ENCODE data around the gene ITSN1.

ITSN1 gene

DNA sequence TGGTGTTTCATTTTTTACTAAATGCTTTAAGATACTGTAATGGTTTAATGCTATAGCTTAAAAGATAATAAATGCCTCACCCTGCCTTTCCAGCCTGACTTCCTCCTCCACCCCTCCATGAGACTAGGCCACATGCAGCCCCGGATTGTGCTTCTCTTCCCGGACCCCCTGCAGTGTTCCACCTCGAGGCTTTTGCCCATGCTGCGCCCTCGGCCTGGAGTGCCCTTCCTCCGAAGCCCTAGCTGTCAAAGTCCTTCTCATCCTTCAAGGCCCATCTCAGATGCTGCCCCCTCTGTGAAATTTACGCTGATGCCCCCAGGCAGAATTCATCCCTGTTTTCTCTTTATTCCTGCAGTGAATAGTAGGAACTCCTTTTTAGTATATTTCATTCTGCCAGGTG, 174.8 kb downstream of the ITSN1 start:
- no peak for DNase-seq

DNA sequence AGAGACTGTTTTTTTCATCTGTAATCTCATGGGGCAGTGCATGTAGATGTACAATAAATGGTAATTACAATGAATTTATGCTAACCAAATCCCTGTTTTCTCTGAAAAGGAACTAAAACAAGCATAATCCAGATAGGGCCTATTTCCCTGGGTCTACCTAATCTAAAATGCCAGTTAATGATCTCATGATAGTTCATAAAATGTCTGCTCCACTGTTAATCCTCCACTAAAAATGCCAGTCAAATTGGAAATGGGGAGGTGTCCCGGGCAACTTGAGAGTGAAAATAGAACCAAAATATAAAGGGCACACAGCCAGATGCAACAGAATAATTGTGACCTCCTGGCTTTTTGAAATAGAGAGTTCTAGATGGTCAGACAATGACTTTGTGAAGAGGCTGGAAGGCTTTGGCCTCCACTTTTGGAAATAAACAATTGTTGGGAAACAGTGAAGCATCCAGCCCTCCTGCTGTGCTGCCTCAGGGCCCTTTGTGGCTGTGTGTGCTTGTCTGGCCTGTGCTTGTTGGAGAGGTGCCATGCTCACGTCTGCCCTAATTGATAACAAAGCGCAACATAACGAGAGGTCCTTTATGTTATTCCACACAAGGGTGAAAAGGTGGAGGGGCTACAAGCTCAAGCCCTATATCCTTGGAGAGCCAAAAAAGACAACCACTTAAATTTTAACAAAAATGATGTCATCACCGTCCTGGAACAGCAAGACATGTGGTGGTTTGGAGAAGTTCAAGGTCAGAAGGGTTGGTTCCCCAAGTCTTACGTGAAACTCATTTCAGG, 175.6 kb downstream of the ITSN1 start:
- no peak for DNase-seq

DNA sequence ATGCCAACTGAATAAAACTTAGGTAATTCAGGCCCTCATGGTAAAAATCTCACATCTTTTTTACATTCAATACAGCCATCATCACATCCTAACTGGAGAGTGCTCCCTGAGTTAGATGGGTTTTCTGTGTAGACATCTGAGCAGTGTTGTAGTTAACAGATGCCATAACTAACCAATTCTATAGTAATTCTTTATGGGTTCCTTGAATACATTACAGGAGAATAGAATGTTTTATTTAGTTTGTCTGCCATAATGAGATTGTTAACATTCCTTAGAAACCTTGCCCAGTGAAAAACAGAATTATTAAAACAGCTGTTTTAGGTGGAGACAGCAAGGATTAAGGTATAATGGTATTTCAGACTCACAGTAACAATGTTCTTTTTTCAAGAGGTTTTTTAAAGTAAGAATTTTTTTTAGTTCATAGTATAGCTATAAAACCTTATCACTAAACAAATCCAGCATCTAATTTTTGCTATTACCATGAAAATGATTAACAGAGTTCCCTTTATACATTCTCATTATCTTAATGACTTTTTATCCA, 178.0 kb downstream of the ITSN1 start:
- DNase-seq: no peak

DNA sequence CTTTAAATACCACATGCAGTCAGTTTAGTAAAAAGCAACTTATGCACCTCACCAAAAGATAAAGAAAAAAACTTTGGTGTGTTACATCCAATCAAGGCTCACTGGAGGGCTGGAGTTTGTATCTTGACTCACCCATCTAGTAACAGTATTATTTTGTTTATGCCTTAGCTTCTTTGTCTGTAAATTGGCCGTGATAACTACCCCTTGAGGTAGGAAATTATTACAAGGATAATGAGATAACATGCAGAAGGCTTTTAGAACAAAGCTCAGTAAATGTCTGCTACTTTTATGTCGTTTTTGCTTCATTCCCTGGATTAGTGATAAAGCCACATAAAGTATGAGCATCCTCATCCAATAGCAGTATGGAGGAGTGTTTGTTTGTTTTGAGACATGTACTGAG, 178.5 kb downstream of the ITSN1 start:
- no peak for DNase-seq

DNA sequence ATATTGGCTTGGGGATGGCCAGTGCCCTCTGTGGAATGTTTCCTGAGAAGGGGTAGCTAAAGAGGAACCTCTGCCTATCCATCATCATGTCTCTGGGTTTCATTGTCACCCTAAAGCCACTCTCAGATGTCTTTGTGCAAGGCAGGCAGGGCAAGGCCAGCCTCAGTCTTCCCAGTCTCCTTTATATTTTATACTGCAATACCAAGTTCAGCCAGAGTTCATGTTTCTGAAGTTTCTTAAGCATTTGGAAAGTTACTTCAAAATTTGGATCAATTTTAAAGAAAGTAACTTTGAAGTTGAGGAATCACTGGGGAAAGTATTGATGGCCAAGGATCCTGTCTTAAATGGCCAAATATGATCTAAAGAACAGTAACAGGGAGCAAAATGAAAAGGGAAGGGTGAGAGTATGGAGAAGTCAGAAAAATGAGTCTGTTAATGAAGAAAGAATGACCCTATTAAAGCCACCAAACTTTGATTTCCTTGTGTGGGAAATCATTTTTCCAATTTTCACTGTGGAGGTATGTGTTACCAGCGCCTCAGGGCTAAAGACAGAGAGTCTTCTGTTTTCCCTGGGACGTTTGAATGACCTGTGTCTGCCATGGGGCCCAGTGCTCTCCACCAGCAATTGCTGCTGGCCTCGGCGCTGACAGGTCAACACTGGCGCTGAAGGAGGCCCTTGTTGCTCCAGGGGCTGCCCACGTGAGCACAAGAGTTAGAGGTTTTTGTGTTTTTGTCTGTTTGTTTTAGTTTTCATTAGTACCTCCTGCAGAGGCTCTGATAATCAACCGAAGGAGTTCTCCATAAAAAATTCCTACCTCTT, 179.4 kb downstream of the ITSN1 start:
- no peak for DNase-seq

DNA sequence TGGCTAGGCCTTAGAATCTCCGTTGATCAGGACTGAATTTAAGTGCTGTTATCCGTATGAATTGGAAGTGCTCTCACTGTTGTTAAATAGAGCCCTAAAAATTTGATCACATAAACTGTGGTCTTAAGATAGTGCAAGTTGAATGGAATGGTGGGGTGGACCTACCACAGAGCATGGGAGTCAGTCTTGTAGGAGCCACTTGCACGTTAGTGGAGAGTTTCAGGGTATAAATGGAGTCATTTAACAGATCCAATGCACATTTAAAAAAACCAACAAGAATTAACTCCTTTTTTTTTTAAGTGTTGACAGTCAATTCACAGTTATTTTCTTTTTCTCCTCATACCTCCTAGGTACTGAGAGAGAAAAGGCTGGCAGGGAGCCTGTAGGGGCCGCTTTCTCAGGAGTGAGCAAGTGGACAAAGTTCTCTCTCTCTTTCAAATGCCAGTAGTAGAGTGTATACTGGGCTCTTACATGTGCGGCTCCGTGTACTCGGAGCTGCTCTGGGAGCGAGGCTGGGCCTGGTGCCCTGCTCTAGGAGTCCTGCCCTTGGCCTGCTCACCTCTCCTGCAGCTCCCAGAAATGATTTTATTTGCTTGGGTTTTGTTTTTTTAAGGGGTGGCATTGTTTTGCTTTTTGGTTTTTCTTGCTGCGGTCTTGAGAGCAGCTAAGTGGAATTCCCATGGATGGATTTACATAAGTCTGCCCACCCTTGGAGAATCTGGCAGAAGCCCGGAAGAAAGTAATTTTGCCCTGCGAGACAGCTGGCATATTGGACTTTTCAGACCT, 182.0 kb downstream of the ITSN1 start:
- DNase-seq: no peak

DNA sequence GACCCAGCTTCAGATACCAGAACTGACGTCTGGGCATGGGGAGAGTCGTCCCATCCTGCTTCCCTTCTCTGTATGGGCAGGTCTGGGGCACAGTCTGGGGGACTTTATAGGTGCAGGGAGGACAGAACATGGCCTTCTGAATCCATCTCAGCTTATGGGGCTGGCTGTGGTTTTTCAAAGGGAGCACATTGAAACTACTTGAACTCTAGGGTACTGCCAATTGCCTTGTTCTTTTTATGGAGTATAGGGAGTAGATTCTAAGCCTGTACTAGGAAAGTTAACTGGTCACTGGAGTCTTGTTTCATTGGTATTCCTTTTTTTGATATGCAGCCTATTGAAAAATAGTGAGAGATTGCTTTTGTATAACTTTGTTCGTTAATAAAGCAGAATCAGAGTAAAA, 183.1 kb downstream of the ITSN1 start:
- no peak for DNase-seq

DNA sequence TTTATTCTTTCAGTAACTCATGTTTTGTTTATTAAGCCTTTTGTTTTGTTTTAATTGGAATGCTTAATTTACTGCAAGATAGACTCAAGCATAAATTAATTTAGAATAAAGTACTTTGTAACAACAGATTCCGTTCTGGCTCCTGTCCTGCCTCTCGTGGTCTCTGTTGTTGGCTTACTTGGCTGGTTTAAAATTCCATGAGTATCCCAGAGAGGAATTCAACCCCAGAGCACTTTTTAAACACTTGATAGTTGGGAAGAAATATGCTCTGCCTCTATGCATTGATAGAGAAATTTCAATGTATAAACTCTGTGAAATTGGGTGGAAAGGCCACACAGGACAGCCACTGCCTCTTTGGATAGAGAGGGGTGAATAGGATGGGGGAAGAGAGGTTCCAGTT, 183.6 kb downstream of the ITSN1 start:
- DNase-seq: no peak

DNA sequence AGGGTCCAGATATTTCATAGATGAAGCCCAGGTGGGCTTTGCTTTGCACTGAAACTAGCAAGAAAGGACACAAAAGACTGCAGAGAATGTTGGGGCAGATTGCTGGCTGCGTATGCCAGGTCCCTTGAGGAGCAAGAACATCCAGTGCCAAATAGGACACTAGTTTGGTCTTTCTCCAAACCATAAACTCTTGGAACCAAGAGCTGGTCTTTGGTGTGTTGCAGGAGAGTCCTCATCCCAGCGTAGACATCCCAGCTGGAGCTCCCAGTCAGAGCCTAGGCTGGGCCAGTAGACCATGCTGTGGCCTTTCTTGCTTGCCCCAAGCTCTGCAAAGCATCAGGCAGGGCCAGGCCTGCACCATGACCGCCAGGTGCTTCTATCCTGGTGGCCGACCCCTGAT, 185.8 kb downstream of the ITSN1 start:
- DNase-seq: no peak

DNA sequence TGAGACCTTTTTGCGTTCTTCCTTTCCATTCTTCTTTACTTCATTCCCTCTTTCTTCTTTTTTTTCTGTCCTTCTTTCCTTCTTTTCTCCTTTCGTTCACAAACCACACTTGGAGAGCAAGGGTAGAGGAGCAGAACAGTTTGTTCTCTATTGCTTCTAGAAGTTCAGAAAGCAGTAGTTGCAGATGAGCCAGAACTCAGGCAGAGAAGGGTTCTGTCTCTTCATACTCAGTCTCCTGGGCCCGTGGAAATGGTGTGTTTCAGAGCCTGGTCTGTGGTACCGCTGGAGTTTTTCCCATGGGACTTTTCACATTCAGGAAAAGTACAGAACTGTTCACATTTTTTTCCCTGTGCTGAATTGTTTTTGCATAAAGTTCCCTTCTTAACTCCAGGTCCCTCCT, 186.3 kb downstream of the ITSN1 start:
- no peak for DNase-seq

DNA sequence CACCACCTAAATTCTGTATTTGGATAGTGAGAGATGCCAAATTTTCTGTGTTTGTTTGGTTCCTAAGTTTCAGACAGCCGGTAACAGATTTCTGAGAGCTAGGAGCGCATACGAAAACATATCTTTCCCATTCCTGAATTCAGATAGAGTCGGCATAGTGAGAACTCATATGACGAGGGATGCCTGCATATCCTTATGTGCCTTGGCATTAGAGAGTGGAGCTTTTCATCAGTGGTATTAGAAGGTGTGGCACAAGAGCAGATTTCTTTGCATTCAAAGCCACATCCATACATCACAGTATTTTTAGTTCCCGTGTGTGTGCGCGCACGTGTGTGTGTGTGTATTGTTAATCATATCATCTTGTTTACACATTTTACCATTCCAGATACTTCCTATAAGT, 187.5 kb downstream of the ITSN1 start:
- no peak for DNase-seq

DNA sequence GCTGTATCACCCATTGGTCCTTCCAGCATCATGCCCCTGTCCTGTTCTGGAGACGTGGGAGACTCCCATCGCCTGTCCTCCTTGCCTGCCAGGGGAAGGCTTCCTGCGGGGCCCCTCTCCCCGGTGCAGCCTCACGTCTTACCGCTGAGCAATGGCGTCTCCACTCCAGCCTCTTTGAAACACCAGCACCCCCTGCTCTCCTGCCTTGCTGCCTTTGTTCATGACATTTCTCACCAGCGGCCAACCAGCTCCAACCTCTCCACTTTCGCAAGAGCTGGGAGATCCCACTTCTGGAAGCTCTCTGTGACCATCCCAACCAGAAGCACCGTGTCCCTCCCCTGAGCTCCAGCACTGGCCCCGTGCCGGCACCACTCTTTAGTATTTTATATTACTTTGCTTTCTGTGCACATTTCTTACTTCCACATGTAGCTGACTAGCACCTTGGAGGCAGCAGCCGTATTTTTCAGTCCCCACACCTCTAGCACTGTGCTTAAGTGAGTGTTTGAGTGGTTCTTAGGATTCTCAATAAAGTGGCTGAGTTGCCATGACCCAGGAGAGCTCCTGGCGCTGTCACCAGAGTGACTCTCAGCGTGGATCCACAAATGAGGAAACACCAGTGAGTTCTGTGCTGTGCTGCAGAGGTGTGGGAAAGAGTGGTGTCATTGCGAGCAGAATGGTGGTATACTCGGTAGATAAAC, 189.8 kb downstream of the ITSN1 start:
- no peak for DNase-seq

DNA sequence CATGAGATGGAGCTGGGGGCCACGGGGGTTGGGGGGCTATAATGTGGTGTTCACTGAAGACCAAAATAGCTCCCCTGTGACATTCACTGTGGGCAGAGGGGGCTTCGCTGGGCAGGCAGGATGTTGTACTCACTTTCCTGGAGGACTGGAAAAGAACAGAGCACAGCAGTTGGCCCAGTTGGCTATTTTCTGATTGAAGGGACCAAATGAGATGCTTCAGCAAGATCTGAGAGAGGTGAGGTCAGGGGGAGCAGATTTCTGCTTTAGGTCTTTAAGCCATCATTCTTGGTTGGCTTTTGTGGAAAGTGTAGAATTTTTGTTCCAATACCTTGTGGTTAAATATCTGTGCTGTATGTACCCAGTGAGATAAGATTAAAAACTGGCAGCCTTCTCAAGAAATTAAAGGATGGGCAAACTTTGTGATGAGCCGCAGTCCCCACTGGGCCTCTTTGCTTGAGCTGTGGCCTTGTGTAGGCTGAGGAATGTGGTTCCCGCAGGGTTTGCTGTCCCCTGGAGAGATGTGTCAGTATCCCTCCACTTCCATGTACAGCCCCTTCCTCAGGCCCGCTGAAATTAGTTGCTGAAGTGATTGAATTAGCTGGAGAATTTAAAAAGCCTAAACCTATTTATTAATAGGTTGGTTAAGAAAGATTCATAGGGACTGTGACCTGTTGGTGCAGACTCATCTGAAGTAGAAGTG, 192.7 kb downstream of the ITSN1 start:
- no peak for DNase-seq

DNA sequence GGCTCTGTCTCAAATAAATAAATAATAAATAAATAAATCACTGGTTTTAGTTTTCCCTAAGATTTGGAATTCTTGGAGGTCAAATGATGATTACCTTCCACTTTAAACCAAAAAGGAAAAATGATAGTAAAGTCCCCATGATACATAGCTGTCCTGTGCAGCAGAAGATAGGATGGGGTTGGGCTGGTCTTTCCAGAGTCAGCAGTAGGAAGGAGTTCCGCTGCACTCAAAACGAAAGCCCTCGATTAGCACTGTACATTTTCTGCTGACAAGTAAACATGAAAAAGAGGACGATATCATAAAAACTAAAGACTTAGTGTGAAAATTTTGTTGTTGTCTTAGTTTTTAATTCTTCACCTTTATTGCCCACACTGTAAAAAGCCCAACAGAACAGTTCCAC, 193.6 kb downstream of the ITSN1 start:
- DNase-seq: no peak

DNA sequence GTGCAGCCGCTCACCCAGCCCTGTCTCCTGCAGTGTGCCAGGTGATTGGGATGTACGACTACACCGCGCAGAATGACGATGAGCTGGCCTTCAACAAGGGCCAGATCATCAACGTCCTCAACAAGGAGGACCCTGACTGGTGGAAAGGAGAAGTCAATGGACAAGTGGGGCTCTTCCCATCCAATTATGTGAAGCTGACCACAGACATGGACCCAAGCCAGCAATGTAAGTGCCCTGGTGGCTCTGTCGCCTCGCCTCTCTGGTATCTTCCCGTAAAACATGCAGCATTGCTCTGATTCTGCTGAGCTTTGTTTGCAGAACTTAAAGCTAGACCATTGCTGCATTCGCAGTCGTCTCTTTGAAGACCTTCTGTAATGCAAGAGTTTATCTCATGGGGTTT, 194.1 kb downstream of the ITSN1 start:
- no peak for DNase-seq

DNA sequence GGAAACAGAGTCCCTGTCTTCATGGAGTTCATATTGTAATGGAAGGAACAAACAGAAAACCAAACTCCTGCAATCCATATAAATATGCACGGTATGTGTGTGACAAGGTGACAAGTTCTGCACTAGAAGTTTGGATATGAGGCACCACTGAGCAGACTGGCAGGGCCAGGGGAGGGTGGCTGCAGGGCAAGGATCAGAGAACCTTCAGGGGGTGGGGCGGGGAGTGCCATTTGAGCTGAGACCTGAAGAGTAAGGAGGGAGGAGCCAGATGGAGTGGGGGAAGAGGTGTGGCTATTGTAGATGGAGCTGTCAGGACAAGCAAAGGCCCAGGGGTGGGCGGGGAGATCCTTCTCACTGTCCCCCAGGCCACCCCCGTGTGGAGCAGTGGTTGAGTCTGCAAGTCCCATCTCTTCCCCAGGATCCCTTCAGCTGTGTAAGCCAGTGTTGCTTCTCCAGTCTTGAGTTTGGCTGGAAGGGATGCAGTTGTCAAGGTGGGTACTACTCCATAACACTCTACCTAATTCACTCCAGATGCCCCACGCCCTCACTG, 196.9 kb downstream of the ITSN1 start:
- no peak for DNase-seq

DNA sequence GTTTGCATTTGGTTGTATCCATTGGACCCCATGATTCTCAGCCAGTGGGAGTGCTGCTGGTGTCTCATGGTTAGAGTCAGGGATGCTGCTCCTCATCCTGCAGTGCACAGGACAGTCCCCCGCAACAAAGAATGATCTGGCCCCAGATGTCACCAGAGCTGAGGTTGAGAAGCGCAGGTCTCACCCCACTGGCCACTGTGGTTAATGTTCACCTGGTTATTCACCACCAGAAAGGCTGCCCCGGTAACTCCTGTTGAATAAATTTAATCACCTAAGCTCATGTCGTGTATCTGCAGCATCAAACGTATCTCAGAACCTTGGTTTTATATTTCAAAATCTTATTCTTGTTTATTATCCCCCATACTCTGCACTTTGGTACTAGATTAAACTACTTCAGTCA, 197.5 kb downstream of the ITSN1 start:
- DNase-seq: no peak

DNA sequence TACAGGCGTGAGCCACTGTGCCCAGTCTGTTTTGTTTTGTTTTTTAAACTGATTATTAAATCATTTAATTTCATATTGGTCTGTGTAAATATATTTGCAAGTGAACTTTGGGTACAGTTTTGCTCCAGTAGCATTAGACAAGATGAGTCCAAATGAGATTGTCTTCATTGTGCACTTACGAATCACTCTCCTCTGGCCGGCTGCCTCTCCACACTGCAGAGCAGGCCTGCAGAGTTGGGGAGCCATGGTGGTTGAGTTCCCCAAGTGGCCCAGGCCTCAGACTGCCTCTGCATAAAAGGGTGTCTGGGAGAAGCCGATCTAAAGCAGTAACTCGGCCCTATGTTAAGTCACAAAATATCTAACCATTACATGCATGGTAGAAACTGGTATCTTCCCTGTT, 198.5 kb downstream of the ITSN1 start:
- no peak for DNase-seq

DNA sequence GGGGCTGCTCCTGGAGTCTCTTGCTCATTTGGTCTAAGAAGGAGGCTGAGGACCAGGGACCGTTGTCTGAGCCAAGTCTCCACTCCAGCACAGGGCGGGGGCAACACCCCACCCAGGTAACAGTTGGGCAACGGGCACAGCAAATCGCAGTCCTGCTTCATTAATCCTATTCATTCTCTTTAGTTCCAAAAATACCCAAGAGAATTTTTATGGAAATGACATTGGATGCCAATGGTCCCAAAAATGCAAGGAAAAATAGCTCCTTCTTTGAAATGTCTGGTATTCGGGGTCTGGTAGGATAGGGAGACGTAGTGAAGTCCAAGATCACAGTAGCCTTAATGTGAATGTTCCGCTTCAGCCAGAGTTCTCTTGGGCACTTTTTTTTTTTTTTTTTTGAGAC, 199.3 kb downstream of the ITSN1 start:
- no peak for DNase-seq

DNA sequence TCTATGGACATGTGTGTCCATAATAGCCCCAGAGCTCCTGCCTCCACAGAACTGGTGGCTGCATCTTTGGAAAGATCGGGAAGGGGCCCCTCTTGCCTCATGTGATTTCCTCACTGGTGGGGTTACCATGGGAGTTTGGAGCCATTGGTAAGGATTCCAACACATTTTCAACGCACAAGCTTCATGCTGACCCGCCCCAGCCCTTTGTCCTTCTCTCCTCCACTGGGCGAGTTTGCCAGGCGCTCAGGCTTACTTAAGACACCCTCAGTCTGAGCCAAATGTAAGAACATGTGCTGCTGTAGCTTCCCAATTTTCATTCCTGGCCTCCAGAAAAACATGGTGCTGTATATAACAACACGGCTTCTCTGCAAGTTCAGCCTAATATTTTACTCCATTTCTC, 200.9 kb downstream of the ITSN1 start:
- DNase-seq: no peak

DNA sequence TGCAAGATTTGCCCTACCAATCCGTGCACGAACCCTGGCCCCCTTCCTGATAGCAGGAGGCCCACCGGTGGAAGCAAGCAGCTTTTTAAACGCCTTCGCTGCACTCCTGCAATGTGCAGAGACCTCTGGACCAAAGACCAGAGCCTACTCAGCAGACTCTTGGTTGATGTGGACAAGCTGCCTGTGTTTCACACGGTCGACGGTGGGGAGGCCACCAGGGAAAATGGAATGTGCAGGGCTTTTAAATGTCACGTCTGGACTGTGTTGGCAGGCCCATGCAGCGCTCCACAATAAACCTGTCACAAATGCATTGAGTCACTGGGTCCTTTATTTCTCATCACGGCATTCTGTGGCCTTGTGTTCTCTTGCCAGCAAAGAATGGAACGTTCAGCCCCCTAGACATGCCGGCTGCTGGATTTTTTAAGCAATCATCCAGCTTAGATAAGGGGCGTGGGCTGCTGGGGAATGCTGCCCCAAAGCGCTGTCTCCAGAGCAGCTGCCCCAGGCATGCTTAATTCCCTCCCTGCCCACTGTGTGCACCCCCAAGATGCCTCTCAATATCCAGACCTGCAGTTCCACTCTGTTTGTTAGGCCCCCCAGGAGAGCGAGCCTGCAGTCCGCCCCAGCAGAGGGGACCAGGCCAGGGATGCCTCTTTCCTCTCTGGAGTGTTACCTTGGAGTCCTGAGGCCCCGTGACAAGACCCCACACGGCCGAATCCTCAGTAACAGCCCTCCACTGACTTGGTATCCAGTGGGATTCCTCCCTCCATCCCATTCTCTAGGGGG, 202.0 kb downstream of the ITSN1 start:
- no peak for DNase-seq
